ENCODE measurements around the gene ANAPC7.
"Not testable (repeated sequence)": the region's sequence is repeated elsewhere in the genome, so short reads cannot be mapped to it uniquely, and the experiment has no call there.

Gene ANAPC7

GRCh38 chr12:110403146-110403975 is at the start of gene ANAPC7:
Gene ANAPC7, minus strand, starts transcription at chr12:110403708. Its CDS starts 81 bp downstream, at chr12:110403627.
- peak; percentile 78 for DNase-seq

- DNase-seq = no peak
Observed at GRCh38 chr12:110451263-110451662, 47.8 kb upstream of the ANAPC7 start.

- DNase-seq = peak; percentile 64
Observed at GRCh38 chr12:110449799-110450497, 46.4 kb upstream of the ANAPC7 start, which contains the start of gene ARPC3. Gene ARPC3, minus strand, starts transcription at chr12:110450337. Its CDS starts 77 bp downstream, at chr12:110450260.

- no peak for DNase-seq
Observed at GRCh38 chr12:110444455-110444854, 40.9 kb upstream of the ANAPC7 start.

GRCh38 chr12:110436231-110436630 is 32.7 kb upstream of the ANAPC7 start:
- no peak for DNase-seq

- no peak for DNase-seq
Observed at GRCh38 chr12:110431957-110432587, 28.6 kb upstream of the ANAPC7 start.

- not testable (repeated sequence) for DNase-seq
Observed at GRCh38 chr12:110429676-110430075, 26.2 kb upstream of the ANAPC7 start.

- no peak for DNase-seq
Observed at GRCh38 chr12:110426406-110426805, 22.9 kb upstream of the ANAPC7 start.

- no peak for DNase-seq
Observed at GRCh38 chr12:110424237-110424636, 20.7 kb upstream of the ANAPC7 start.

GRCh38 chr12:110421701-110422100 is 18.2 kb upstream of the ANAPC7 start:
- DNase-seq = no peak

- no peak for DNase-seq
Observed at GRCh38 chr12:110421159-110421661, 17.7 kb upstream of the ANAPC7 start.

GRCh38 chr12:110420644-110421043 is 17.1 kb upstream of the ANAPC7 start:
- DNase-seq = not testable (repeated sequence)

GRCh38 chr12:110417113-110417512 is 13.6 kb upstream of the ANAPC7 start:
- not testable (repeated sequence) for DNase-seq

- not testable (repeated sequence) for DNase-seq
Observed at GRCh38 chr12:110410086-110410485, 6.6 kb upstream of the ANAPC7 start.

GRCh38 chr12:110405126-110405662 is 1.7 kb upstream of the ANAPC7 start:
- DNase-seq = not testable (repeated sequence)

- DNase-seq = peak; percentile 51
Observed at GRCh38 chr12:110403976-110404682, 621 bp upstream of the ANAPC7 start.

GRCh38 chr12:110382683-110383082 is 20.8 kb downstream of the ANAPC7 start:
- no peak for DNase-seq

- DNase-seq = no peak
Observed at GRCh38 chr12:110379631-110380030, 23.9 kb downstream of the ANAPC7 start.

GRCh38 chr12:110379197-110379596 is 24.3 kb downstream of the ANAPC7 start:
- no peak for DNase-seq

GRCh38 chr12:110378131-110378790 is 25.2 kb downstream of the ANAPC7 start:
- not testable (repeated sequence) for DNase-seq

GRCh38 chr12:110373962-110374611 is 29.4 kb downstream of the ANAPC7 start:
- DNase-seq = no peak
